Measurements from ENCODE around the gene SLC36A1.

SLC36A1 gene

GRCh38 chr5:151469992-151470391, 22.6 kb downstream of the SLC36A1 start:
- no peak for TF ChIP-seq CTCF (IDR thresholded peaks at IDR 0.05; ENCODE audit: insufficient read depth, low read depth, low read length, missing control alignments)
- DNase-seq (ENCODE audit: low read depth) = no peak
- no peak overlapping the region for H3K4me3 ChIP-seq (ENCODE audit: low read depth, low read length)

- no peak overlapping the region for H3K4me3 ChIP-seq (ENCODE audit: low read depth, low read length)
- DNase-seq (ENCODE audit: low read depth) = no peak
- TF ChIP-seq CTCF (IDR thresholded peaks at IDR 0.05; ENCODE audit: insufficient read depth, low read depth, low read length, missing control alignments) = no peak
These were observed 23.0 kb downstream of the SLC36A1 start for GRCh38 chr5:151470439-151470838.

- DNase-seq (ENCODE audit: low read depth) = no peak
- no peak for TF ChIP-seq CTCF (IDR thresholded peaks at IDR 0.05; ENCODE audit: insufficient read depth, low read depth, low read length, missing control alignments)
- H3K4me3 ChIP-seq (ENCODE audit: low read depth, low read length) = no peak overlapping the region
These were observed 23.9 kb downstream of the SLC36A1 start for GRCh38 chr5:151471276-151471675.

- DNase-seq (ENCODE audit: low read depth) = no peak
- H3K4me3 ChIP-seq (ENCODE audit: low read depth, low read length) = no peak overlapping the region
- TF ChIP-seq CTCF (IDR thresholded peaks at IDR 0.05; ENCODE audit: insufficient read depth, low read depth, low read length, missing control alignments) = no peak
These were observed 27.4 kb downstream of the SLC36A1 start for GRCh38 chr5:151474799-151475198.

- no peak for DNase-seq (ENCODE audit: low read depth)
- no peak for TF ChIP-seq CTCF (IDR thresholded peaks at IDR 0.05; ENCODE audit: insufficient read depth, low read depth, low read length, missing control alignments)
- H3K4me3 ChIP-seq (ENCODE audit: low read depth, low read length) = no peak overlapping the region
These were observed 28.0 kb downstream of the SLC36A1 start for GRCh38 chr5:151475388-151475787.

GRCh38 chr5:151476016-151476415, 28.6 kb downstream of the SLC36A1 start:
- no peak for DNase-seq (ENCODE audit: low read depth)
- no peak overlapping the region for H3K4me3 ChIP-seq (ENCODE audit: low read depth, low read length)
- no peak for TF ChIP-seq CTCF (IDR thresholded peaks at IDR 0.05; ENCODE audit: insufficient read depth, low read depth, low read length, missing control alignments)

- TF ChIP-seq CTCF (IDR thresholded peaks at IDR 0.05; ENCODE audit: insufficient read depth, low read depth, low read length, missing control alignments) = no peak
- DNase-seq (ENCODE audit: low read depth) = no peak
- no peak overlapping the region for H3K4me3 ChIP-seq (ENCODE audit: low read depth, low read length)
These were observed 29.7 kb downstream of the SLC36A1 start for GRCh38 chr5:151477101-151477500.

All from GM12865 (cell line).